ENCODE data around the gene KLK12.

The KLK12 gene

DNA sequence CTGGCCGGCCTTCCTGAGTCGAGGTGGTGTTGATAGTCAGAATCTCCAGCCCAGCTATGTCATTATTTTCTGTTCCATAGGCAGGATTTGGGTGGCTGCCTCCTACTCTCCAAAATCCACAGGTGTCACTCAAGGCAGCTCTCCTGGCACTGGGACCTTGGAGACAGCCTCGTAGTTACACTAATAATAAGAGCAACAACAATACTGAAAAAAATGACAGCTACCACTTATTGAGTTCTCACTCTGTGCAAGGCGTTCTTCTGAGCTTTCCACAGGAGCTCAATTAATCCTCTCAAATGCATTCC lies 12.2 kb upstream of the KLK12 start:
- no peak for DNase-seq (ENCODE audit: low spot score)

- no peak for DNase-seq (ENCODE audit: low spot score)
Measured at GRCh38 chr19:51044327-51044726, 9.5 kb upstream of the KLK12 start.

DNA sequence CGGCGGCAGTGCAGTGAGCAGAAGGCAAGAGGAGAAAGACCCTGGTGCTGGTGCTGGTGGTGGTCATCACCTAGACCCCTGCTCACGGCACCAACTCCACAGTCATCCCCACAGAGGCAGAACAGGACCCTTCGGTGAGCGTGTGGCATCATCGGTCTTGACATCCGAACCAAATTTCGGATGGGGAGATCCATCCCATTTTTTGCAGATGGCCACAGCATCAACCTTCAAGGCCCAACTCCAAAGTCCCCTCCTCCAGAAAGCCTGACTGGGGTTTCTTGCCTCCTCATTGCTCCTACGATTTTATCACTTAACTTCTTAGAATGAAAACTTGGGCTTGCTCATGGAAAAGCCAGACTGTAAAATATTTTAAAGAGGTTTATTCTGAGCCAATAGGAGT lies 8.7 kb upstream of the KLK12 start:
- no peak for DNase-seq (ENCODE audit: low spot score)

GRCh38 chr19:51040151-51040550 lies 5.3 kb upstream of the KLK12 start:
- no peak for DNase-seq (ENCODE audit: low spot score)

DNA sequence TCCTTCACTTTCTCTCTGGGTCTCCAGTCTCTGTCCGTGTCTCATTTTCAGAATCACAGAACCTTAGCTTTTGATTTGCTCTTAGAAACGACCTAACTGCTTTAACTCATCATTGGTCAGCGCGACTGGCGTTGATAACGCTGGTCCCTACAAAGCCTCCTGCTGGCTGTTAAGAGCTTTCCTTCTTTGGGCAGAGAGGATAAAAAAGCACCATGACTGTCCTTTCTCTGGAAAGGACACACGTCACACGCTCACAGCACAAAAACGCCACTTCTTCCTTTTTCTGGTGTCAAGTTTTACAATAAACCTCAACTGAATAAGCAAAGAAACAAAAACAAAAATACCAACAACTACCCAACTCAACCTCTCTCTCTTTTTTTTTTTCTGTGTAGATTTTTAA lies 1.7 kb upstream of the KLK12 start:
- no peak for DNase-seq (ENCODE audit: low spot score)

GRCh38 chr19:51031880-51032225 lies 2.9 kb downstream of the KLK12 start:
- DNase-seq (ENCODE audit: low spot score): no peak

GRCh38 chr19:51031220-51031879 lies 3.5 kb downstream of the KLK12 start:
- DNase-seq (ENCODE audit: low spot score): no peak

DNA sequence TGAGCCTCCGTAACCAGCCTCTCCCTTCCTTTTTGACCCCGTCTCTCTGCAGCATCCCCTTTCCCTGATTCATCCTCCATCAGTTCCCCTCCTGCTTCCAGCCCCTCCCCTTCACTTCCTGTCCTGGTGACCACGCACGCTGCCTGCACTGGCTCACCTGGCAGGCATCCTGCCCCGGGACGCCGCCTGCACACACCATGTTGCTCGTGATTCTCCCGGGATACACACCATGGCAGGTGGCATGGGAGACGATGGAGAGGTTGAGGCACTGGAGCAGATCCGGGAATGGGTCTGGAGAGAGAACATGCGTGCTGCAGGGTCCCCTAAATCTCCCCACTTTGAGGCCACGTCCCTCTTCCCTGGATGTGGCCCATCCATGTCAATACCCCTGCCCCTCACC lies 4.2 kb downstream of the KLK12 start:
- no peak for DNase-seq (ENCODE audit: low spot score)

- no peak for DNase-seq (ENCODE audit: low spot score)
Measured at GRCh38 chr19:51029718-51030117, 5.1 kb downstream of the KLK12 start.

GRCh38 chr19:51027873-51028272 lies 6.9 kb downstream of the KLK12 start:
- no peak for DNase-seq (ENCODE audit: low spot score)

GRCh38 chr19:51027126-51027806 lies 7.5 kb downstream of the KLK12 start:
- DNase-seq (ENCODE audit: low spot score): no peak

DNA sequence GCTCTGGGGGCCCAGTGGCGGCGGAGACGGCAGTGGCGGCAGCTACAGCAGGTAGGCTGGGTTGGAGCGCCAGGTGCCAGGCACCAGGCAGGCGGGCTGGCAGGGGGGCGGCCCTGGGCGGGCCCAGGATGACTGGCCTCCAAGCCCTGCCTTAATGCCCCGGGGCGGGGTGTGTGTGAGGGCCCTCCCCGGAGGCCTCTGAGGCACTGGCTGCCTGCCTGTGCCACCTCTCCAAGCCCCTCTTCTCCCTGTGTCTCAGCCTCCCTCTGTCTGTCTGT lies 8.3 kb downstream of the KLK12 start, which contains the start of gene KLK11:
KLK11 (minus strand) TSS at position 63 of the 278 bp plus-strand sequence. CDS start 985 bp downstream, outside the sequence.
- DNase-seq (ENCODE audit: low spot score): no peak

DNA sequence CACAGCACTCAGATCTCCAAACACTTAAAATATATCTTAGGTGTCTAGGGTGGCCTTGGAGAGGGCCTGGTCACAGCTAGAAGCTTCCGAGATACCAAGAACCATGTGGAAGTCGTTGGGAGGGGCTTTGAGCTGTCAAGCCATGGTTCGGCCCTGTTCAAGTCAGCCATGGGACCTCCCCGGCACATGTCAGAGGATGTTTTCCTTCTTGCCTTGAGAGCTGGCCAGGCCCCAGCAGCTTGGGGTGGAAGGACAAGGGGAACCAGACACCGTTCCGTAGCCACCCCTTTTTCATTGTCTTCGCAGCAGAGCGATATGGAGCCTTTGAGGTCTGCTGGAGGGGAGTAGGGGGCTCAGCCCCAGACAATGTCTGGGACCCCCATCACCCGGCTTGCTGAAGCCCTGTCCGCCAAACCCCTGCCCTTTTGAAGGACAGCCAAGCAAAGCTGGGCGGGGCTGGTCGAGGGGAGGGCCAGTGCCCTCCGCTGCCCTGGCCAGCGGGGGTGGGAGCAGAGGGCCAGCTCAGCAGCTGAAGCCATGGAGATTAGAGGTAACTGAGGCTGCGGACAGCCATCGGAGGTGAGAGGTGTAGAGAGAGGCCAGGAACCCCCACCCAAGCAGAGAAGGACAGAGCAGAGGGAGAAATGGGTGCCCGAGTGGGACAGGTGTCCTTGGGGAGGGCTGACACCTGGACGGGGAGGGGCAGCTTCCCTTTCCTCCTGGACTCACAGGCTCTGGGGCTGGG lies 8.8 kb downstream of the KLK12 start:
- DNase-seq (ENCODE audit: low spot score): no peak

- DNase-seq (ENCODE audit: low spot score): no peak
Measured at GRCh38 chr19:51025401-51025800, 9.4 kb downstream of the KLK12 start.

GRCh38 chr19:51024924-51025323 lies 9.9 kb downstream of the KLK12 start:
- no peak for DNase-seq (ENCODE audit: low spot score)

- DNase-seq (ENCODE audit: low spot score): no peak
Measured at GRCh38 chr19:51023946-51024345, 10.9 kb downstream of the KLK12 start.

GRCh38 chr19:51022526-51022925 lies 12.3 kb downstream of the KLK12 start:
- DNase-seq (ENCODE audit: low spot score): no peak

GRCh38 chr19:51020988-51021651 lies 13.7 kb downstream of the KLK12 start:
- DNase-seq (ENCODE audit: low spot score): peak; percentile 66

DNA sequence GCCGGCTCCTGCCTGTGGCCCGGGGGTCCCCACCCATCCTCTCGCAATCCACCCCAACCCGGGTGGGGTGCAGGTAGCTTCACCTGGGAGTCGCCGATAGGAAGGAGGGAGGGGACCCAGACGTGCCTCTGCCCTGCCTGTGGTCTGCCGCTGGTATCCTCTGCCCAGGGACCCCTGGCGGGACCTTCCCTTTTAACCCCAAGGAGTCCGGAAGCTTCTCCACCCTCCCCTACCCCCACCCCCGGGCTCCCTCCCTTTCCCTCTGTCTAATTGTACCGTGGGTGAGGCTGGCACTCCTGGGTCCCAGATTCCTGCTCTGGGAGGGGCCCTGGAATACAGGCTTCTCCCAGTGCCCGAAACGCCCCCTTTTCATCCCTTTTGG lies 15.3 kb downstream of the KLK12 start, which contains the start of gene KLK10:
KLK10 (minus strand) TSS at position 166 of the 382 bp plus-strand sequence. CDS start 579 bp downstream, outside the sequence.
- DNase-seq (ENCODE audit: low spot score): no peak

DNA sequence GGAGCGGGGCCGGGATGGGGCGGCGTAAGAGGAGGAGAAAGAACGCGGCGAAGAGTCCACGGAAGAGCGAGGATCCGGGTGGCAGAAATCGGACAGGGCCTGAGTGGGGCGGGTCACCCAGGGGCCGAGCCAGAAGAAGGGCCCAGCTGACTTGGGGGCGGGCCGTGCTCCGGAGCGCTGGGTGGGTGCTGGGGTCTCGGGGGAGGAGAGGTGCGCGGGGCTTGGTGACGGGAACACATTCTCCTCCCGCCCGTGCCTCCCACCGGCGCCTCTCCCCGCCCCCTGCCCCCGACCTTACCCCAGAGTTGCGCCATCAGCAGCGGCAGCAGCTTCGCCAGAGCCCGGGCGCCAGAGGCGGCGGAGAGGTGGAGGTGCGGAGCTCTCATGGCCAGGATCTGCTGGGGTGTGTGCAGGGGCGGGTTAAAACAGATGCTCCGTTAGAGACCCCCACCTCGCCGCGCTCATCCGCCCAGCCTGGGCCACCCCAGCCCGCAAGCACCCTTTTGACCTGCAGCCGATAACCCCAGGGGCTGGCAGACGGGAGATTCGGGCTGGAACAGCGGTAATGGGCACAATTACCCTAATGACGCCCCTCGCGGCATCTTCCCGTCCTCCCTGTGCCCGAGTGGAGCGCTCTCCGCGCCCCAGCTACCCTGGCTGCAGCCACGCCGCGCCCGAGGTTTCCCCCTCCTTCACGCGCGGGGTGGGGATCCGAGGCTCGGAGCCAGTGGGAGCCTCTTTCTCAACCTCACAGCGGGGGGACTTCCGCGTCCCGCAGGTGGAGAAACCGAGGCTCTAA lies 15.9 kb downstream of the KLK12 start:
- no peak for DNase-seq (ENCODE audit: low spot score)

DNA sequence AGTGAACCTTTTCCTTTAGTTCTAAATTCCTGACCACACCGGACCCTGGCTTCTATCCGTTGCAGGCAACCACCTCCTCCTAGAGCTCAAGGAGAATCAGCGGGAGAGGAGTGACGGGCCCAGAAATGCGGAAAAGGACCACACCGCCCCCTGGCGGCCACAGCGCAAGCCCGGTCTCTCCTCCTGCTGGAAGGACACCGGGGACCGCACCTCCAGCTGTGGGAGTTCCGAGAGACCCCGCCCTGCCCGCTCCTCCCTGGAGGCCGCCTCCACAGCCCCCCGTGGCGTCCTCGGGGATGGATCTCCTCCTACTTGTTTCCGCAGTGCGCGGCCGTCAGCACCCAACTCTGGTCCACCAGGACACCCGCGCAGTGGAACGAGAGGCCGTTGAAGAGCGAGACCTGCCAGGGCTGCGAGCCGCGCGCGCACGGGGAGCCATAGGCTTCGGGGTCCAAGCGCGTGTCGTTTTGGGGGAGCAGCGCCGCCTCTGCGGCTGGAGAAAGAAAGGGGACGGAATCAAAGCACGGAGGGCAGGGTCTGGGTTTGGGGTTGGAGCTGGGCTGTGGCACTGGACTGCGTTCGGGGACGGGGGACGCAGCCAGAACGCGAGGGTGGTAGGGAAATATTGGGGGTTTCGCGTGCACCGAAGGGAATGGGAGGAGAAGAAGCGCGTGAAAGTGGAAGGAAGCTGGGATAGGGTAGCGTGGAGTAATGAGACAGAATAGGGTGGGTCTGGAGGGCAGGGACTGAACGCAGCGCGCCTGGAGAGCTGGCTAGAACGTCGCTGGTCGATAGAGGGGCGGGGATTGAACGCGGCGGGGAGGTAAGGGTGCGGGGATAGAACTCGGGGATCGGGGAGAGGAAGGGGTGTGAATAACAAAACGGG lies 17.8 kb downstream of the KLK12 start:
- DNase-seq (ENCODE audit: low spot score): peak; percentile 22

Data from RKO (cell line).